Mucosa of descending colon (tissue), 3 donors: Measurements from ENCODE around the gene TBC1D4. TPM values are rescaled to one million over a fixed set of nuclear protein-coding genes. Genes with fewer than 3 reads are reported as not detected.

Experiments
- ATAC-seq: fragments of 200-7000 bp; cut with Tn5 transposase; one replicate; pipeline ENCODE4 v1.9.1; 2020; ENCODE audit warnings: mild to moderate bottlenecking, moderate library complexity
- DNase-seq, 3 donors: peaks; one replicate each; pipeline ENCODE4 v3.0.0-alpha.2; 2020
- H3K36me3 ChIP-seq: fragments of 200-600 bp; one replicate; pipeline ENCODE4 v1.8.0; 2021; ENCODE audit warnings: low read depth, mild to moderate bottlenecking
- H3K4me1 ChIP-seq: fragments of 200-600 bp; one replicate; pipeline ENCODE4 v1.8.0; 2021; ENCODE audit warnings: low read depth, mild to moderate bottlenecking
- H3K4me3 ChIP-seq: fragments of 200-600 bp; one replicate; pipeline ENCODE4 v1.8.0; 2021; ENCODE audit warnings: mild to moderate bottlenecking
- H3K9me3 ChIP-seq: fragments of 200-600 bp; one replicate; pipeline ENCODE4 v1.8.0; 2021; ENCODE audit warnings: mild to moderate bottlenecking
- CTCF ChIP-seq: fragments of 200-600 bp; IDR thresholded peaks from one replicate; pipeline ENCODE4 v1.8.0; 2022; ENCODE audit warnings: antibody characterized with exemption, mild to moderate bottlenecking
- intact Hi-C, 2 donors: fragments of 100-400 bp; cut with DNase I in 1 of 2; cut with micrococcal nuclease in 1 of 2; formaldehyde crosslinking; loops; one replicate each; pipeline versions ENCODE4 v1.11.0 to v1.11.1; 2022; cut with DNase I, micrococcal nuclease
- total RNA-seq, 3 donors: library from RNA; stranded (reverse); fragmentation: NEBNext Ultra II Directional in 2 of 3; extraction: Animal tissue kit (Norgen Biotek cat#: 25700) in 2 of 3; gene quantifications; one replicate each; pipeline versions ENCODE4 v1.2.1 to v1.2.4, GENCODE V29; 2021 to 2023
- donor health status: DM: no; HTN: no; CAD: no; lungs with moderate emphysema.
- donor health status: DM: no; HTN: no; CAD: no.
- donor health status: DM: no; HTN: yes; CAD: no.

TBC1D4 gene
- total RNA-seq, 3 donors from 2014 or later: 13.4 to 24.6 (median 13.8) TPM

- intact Hi-C loops: no loop called here
- no peaks in the 10 kb centered on the region for H3K4me1 ChIP-seq
- no peaks in the 10 kb centered on the region for H3K9me3 ChIP-seq
- DNase-seq (no peak), ATAC-seq (no peak)
- no peak for TF ChIP-seq CTCF
- no peak overlapping the region for H3K4me3 ChIP-seq
- no peaks in the 10 kb centered on the region for H3K36me3 ChIP-seq
These were observed 98.8 kb downstream of the TBC1D4 start for GRCh38 chr13:75383064-75383715.

GRCh38 chr13:75378301-75378700, 103.7 kb downstream of the TBC1D4 start:
- ATAC-seq: no peak
- DNase-seq: no peak
- Histone ChIP-seq H3K9me3 (no peaks in the 10 kb centered on the region), H3K4me3 (no peak overlapping the region), H3K36me3 (no peaks in the 10 kb centered on the region), H3K4me1 (no peaks in the 10 kb centered on the region)
- no peak for TF ChIP-seq CTCF
- intact Hi-C loops: loop anchor here in 1 of 2 donors (10.0 kb wide), 1 partner anchor 106 kb away; the partner anchor contains the start of gene TBC1D4

GRCh38 chr13:75376792-75377402, 105.1 kb downstream of the TBC1D4 start:
- ATAC-seq: peak; percentile 57
- no peak for TF ChIP-seq CTCF
- H3K4me1 ChIP-seq: no peaks in the 10 kb centered on the region
- no peaks in the 10 kb centered on the region for H3K9me3 ChIP-seq
- no peak for DNase-seq
- no peak overlapping the region for H3K4me3 ChIP-seq
- no peaks in the 10 kb centered on the region for H3K36me3 ChIP-seq
- intact Hi-C loops: loop anchor here in 1 of 2 donors (10.0 kb wide), 1 partner anchor 108 kb away; the partner anchor contains the start of gene TBC1D4

- intact Hi-C loops: loop anchor here in 1 of 2 donors (10.0 kb wide), 1 partner anchor 109 kb away; the partner anchor contains the start of gene TBC1D4
- no peaks in the 10 kb centered on the region for H3K9me3 ChIP-seq
- DNase-seq (no peak), ATAC-seq (no peak)
- no peaks in the 10 kb centered on the region for H3K4me1 ChIP-seq
- H3K4me3 ChIP-seq: no peak overlapping the region
- H3K36me3 ChIP-seq: no peaks in the 10 kb centered on the region
- no peak for TF ChIP-seq CTCF
These were observed 106.6 kb downstream of the TBC1D4 start for GRCh38 chr13:75375329-75375728.

GRCh38 chr13:75373988-75374387, 108.0 kb downstream of the TBC1D4 start:
- no peak overlapping the region for H3K4me3 ChIP-seq
- no peaks in the 10 kb centered on the region for H3K36me3 ChIP-seq
- H3K4me1 ChIP-seq: no peaks in the 10 kb centered on the region
- no peaks in the 10 kb centered on the region for H3K9me3 ChIP-seq
- DNase-seq (no peak), ATAC-seq (no peak)
- intact Hi-C loops: loop anchor here in 1 of 2 donors (10.0 kb wide), 1 partner anchor 111 kb away; the partner anchor contains the start of gene TBC1D4
- TF ChIP-seq CTCF: no peak
